ENCODE data around the gene GPR62.

GPR62 gene

DNA sequence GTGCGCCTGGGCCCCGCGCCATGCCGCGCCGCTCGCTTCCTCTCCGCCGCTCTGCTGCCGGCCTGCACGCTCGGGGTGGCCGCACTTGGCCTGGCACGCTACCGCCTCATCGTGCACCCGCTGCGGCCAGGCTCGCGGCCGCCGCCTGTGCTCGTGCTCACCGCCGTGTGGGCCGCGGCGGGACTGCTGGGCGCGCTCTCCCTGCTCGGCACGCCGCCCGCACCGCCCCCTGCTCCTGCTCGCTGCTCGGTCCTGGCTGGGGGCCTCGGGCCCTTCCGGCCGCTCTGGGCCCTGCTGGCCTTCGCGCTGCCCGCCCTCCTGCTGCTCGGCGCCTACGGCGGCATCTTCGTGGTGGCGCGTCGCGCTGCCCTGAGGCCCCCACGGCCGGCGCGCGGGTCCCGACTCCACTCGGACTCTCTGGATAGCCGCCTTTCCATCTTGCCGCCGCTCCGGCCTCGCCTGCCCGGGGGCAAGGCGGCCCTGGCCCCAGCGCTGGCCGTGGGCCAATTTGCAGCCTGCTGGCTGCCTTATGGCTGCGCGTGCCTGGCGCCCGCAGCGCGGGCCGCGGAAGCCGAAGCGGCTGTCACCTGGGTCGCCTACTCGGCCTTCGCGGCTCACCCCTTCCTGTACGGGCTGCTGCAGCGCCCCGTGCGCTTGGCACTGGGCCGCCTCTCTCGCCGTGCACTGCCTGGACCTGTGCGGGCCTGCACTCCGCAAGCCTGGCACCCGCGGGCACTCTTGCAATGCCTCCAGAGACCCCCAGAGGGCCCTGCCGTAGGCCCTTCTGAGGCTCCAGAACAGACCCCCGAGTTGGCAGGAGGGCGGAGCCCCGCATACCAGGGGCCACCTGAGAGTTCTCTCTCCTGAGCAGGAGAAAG, 951 bp downstream of the GPR62 start:
- DNase-seq (ENCODE audit: low read depth in 2 of 2), result no peak

DNA sequence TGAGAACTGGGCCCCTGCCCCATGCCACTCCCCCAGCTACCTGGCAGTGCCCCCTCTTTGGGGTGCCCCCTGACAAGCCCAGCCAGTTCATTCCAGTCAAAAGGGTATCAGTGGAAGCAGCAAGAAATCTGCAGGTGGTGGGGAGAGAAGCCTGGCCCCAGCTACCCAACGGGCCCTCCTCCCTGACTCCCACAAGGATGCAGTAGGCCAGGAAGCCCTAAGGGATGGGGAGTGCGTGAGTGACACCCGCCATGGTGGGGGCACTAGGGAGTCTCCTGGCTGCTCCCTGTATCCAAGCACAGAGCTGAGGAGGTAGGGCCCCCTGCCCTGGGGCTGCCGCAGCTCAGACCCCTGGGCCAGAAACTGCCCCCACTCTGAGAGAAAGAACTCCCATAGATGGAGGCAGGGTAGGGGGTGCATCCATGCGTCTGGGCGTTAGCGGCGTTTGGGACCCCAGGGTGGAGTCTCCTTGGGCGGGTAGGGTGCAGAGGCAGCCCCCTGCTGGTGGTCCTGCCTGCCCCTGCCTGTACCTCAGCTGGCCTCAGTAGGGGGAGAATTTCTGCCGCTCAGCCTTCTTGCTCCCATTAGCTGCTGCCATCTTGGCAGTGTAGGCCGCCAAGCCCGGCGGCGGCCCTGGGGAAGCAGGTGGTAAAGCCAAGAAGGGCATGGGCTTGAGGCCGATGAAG, 2.5 kb downstream of the GPR62 start:
- no peak for DNase-seq (ENCODE audit: low read depth in 2 of 2)

DNA sequence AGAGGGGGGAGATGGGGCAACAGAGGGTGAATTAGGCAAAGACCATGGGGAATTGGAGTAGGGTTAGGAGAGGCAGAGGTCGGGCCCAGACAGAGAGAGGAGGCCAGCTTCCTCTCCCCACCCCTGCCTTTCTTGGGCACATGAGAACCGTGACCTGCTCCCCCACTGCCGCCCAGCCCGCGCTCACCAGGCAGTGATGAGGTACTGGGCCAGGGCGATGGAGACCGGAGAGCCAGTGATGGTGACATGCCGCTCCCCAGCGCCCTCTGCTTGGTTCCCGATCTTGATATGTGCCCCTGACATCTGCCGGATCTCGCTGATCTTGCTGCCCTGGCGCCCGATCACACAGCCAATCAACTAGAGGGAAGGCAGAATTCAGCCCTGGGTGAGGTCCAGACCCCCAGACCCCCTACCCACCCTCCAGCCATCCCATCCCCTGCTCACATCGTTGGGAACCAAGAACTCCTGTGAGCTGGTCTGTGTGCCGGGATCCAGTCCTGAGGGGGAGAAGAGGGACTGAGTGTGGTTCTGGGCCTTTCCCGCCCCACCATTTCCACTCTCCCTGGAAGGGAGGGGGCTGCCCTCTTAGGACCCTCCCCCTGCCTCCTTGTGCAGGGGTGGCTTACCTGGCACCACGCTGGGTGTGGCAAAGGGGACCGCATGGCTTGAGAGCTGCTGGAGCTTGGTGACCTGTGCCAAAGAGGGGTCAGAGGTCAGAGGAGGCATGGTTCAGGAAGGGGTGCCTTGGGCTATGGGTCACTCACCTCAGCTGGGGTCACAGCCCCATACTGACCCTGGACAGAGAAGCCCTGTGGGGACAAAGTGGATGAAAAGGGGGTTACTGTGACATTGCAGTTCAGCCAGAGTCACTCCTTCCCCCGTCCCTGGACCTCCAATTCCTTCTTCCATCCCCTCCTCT, 3.7 kb downstream of the GPR62 start:
- no peak for DNase-seq (ENCODE audit: low read depth in 2 of 2)

DNA sequence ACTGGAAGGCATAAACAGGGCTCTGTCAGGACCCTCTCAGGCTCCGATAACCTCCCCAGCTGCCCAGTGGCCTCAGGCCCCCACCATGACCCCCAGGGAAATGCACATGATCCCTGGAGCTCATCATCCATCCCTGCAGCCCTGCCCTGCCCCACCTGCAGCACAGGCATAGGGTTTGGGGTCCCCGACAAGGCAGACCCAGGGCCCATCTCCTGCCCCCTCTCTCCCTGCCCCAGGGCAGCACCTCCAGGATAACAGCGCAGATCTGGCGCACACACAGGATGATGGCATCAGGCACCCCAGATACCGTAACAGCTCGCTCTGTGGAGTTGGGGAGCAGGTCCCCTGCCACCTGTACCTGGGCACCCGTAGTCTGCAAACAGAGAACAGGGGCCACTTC, 4.5 kb downstream of the GPR62 start:
- DNase-seq (ENCODE audit: low read depth in 2 of 2), result no peak

DNA sequence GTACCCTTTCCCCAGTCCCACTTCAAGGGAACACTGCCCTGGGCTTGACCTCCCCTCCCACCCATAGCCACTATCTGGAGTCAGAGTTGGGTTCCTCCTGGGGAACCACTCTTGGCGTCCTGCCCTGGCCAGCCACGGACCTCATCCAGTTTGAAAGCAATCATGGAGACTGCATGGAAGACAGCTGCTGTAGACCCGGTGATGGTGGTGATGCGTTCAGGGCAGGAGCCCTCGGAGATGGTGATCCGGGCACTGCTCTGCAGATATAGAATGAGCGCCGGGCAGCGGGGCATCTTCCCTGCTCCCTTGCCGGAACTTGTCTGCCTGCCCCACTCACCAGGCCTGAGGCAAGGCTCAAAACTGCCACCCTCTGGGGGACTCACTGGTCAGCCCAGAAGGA, 5.2 kb downstream of the GPR62 start:
- no peak for DNase-seq (ENCODE audit: low read depth in 2 of 2)

DNA sequence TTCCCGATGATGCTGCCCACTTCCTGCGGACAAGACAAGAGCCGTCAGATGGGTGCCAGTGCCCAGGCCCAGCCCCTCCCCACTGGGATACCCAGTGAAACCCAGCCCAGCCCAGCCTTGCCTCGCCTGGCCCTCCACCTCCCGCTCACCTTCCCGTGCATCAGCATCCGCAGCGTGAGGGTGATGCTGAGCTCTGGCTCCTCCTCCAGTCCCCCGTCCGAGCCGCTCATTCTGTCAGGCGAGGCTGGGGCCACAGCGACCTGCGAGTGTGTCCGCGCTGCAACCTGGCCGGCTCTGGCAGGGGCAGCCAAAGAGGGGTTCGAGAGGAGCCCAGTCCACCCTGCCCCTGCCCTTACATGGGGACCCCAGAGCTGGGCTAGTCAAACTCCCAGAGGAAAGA, 5.8 kb downstream of the GPR62 start:
- DNase-seq (ENCODE audit: low read depth in 2 of 2), result no peak

DNA sequence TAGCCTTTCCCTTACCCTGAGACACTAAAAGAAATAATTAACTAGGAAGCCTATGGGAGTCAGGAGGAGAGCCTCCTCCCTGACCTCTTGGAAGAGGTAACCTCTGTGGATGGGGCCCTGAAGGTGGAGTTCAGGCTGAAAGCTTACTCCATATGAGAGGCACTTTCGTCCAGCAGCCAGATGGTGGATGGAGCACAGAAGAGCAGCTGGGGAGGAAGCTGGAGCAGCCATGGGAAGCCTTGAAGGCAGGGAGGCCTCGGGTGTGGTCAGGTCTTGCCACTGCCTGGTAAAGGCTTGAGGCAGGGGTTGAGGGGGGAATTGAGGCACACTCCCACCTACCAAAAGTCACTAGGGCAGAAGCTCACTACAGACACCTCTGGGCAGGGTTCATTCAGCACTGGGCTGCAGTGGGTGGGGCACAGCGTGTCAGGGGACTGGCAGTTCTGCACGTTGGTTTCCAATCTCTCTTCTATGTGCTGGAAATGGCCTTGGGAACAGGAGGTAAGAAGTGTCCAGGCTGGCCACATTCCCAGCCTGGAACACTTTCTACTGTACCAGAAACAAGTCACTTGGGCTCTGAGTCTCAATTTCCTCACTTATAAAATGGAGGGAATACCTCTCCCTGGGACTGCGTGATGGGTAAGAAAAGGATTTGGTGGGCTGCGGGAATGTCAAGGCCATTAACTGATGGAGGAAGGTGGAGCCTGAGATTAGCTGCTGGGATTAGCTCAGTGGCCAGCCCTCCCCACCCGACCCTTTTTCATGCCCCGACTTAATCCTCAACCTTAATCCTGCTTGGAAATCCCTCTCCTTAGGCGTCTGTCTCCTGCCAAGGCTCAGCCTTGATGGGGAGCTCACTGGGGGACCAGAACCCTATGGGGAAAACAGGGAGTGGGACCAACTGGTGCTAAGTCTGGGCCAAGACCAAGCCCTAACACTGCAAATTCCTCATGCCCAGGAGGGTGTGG, 6.7 kb downstream of the GPR62 start:
- DNase-seq (ENCODE audit: low read depth in 2 of 2), result no peak

DNA sequence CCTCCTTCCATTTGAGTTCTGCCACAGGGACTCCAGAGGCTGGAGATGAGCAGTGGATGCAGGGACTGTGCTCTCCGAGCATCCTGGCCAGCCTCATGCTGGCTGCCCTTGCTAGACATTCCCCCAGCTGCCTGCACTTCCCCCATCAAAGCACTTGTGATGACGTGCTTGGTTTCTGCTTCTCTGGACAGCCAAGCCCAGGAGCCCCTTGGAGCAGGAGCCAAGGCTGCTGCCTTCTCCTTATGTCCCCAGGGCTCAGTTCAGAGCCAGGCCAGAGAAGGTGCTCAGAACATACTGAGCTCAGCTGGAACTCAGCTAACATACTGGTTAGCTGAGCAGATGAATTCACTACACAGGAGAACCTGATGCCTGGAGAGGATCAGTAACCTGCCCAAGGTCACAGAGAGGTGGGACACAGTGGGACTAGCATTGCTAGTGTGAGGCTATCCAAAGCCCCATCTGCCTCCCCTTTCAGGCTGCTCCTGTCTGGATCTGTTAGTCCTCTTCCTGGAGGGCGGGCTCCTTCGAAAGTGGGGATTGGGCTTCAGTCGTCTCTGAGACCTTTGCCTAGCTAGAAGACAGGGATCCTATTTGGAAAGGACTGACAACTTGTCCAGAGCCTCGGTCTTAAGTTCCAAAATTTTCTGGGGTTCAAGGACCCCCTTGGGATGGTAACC, 7.8 kb downstream of the GPR62 start:
- no peak for DNase-seq (ENCODE audit: low read depth in 2 of 2)

DNA sequence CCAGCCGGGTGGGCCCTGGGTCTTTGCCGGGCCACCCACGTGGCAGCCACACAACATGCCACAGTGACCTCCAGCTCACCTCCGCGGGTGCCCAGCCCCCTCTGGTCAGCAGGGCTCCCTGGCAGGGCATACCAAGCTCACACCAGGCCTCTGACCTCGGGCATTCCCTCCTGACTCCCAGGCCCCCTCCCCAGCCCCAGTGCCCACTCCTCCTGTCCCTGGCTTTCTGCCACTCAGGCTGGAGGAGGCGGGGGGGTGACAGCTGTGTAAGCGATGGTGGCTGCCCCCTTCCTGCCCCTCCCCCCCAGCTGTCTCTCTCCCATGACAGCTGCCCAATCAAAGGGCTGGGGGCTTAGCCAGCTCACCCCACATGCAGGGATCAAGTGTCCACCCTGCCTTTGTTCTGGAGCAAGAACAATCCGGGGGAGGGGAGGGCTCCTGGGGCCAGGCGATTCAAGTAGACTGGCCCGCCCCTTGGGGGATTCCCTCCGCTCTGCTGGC, 8.8 kb downstream of the GPR62 start:
- no peak for DNase-seq (ENCODE audit: low read depth in 2 of 2)

DNA sequence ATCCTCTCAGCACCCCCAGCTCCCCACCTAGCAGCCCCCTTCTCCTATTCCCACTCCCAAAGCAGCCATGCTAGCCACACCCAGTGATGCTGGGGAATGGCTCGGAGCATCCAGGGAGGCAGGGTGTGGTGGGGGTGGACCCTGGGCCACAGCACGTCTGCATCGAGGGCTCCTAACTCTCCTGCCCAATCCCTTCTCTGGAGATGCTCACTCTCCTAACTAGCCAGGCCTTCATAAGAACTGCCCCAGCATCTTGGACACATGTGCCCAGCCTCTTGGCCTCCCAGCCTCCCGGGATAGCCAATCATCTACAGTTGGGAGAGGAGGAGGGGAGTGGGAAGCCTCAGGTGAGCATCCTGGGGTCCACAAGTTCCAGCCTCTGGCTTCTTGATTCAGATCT, 9.3 kb downstream of the GPR62 start:
- DNase-seq (ENCODE audit: low read depth in 2 of 2), result no peak

DNA sequence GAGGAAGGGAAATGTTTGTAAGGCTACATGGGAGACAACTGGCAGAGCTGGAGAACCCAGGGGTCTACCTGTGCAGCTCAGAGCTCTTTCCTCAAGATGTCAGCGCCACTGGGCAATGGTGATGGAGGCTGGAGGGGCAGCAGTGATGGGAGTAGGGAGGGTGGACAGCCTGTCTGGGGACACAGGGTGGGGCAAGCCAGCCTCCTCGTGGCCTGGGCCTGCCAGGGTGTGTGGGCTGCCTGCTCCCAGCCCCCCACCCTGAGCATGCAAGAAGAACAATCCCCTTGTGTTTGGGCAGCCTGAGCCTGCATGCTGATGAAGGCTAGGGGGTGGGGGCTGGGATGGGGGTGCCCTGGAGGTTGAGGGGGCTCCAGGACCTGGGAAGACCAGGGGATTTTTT, 10.8 kb downstream of the GPR62 start:
- DNase-seq (ENCODE audit: low read depth in 2 of 2), result no peak

DNA sequence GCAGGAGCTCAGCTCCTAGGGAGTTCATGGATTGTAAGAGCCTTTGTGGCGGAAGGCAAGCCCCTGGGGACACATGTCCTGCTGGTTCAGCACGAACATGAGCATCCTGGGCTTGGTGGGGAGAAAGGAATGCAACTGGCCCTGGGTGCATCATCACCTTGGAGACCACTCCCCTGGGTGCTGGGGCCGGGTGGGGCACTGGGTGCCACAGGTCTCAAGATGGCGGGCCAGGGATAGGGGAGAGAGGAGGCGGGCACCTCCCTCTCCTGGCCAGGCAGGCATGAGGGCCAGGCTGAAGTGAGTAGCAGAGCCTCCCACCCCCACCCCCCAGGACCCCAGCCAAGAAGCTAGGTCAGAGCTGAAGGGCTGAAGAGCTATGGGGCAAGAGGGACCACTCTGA, 11.3 kb downstream of the GPR62 start:
- DNase-seq (ENCODE audit: low read depth in 2 of 2), result no peak

DNA sequence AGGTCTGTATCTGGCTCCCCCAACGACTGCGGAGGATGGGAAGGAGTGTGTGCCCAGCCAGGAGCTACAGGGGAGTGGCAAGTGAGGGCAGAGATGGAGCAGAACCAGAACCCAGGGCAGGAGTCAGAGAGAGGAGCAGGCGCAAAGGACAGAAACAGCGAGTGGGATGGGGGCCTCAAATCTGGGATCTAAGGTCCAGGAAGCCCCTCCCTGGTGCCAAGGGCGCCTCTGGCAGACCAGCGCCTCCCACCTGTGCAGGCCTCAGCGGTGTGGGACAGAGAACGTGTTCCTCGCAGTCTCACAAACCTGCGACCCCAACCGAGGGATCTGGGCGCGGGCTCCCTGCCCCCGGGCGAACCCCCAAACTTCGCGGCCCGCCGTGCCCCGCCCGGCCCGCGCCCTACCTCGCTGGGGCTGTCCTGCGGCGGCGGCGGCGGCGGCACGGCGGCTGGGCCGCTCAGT, 11.8 kb downstream of the GPR62 start:
- no peak for DNase-seq (ENCODE audit: low read depth in 2 of 2)

DNA sequence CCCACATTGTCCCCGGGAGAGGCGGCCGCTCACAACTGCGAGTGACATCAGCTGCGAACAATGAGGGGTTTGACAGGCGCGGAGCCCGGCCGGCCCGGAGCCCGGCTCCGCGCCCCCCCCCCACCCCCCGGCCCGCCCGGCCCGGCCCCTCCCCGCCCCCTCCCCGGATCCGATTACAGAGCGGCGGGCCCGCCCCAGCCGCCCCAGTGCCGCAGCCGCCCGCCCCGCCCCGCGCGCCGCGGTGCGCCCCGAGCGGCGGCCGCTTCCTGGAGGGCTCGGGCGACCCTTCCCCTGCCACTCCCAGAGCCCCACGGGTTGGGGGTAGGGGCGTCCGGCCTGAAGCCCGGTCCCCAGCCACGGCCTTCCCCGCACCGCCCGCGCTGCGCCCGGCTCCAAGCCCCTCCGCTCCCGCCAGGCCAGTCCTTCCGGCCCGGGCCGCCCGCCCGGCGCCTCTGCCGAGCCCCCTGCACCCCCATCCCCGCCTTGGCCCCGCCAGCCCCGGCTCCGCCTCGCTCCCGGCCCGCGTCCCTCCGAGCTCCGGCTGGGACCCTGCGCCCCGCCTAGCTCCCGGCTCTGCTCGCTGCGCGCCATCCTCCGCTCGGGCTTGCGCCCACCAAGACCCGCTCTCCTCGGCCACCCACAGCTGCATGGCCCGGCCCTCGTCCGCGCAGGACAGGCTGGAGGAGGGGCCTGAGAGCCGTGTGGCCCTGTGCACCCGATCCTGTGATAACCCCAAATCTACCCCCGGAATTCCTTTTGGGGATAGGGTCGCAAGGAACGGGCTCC, 12.4 kb downstream of the GPR62 start, which contains the start of gene PCBP4:
PCBP4 (minus strand) TSS at position 71 of the 786 bp plus-strand sequence. CDS start 6,214 bp downstream, outside the sequence.
- no peak for DNase-seq (ENCODE audit: low read depth in 2 of 2)

DNA sequence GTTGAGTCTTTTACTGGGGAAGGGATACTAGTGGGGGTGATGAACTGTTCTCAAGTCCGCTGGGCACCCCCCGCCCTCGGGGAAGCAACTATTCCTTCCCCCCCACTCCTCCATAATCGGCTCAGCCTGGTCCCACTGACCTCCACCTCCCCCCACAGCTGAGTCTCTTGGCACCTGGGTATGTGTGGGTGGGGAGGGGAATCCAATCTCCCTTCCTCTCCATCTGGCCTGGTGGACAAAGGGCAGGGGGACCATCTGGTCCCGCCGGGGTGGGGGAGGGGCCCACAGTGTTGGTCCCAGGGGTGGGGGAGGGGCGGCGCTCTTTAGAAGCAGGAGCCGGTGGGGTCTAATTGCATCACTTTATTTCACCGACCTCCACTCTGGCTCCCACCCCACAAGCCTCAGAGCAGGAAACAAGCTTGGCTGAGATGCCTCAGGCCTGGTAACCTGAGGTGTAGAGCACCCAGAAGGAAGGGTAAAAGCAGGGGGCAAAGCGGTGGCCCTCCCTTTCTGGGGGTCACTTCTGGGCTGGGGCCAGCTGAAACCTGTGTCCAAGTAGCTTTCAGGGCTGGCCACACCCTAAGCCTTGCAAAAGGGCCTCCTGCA, 13.1 kb downstream of the GPR62 start:
- DNase-seq (ENCODE audit: low read depth in 2 of 2), result no peak

DNA sequence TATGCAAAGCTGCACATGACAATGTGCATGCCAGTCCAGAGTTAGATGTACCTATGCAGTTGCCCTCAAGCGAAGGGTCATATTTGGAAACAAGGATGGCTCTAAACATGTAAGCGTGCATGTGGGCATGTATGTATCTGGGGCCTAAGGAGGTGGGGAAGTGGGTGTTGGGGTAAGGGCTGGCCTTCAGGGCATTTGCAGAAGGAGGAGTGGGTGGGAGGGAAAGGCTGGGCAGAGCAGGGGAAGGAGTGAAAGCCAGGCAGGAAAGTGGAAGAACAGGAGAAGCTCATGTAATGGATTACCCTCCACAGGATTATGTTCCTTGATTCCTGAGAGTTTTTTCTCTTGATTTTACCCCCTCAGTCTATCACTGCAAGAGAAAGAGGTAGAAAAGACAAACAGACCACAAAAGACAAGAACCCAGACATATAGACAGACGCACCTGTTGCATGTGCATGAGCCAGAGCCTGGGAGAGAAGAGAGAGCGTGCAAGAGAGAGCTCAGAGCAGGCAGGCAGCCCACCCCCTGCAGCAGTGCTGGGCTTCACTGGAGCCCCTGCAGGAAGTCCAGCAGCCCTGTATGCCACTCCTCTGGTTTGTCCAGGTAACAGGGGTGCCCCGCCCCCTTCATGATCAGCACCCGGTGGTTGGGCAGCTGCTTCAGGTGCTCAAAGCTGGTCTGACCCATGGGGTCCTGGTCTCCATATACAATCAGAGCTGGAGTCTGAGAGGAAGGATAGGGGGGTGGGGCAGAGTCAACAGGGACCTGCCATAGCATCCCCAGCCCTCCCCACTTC, 13.9 kb downstream of the GPR62 start:
- no peak for DNase-seq (ENCODE audit: low read depth in 2 of 2)

DNA sequence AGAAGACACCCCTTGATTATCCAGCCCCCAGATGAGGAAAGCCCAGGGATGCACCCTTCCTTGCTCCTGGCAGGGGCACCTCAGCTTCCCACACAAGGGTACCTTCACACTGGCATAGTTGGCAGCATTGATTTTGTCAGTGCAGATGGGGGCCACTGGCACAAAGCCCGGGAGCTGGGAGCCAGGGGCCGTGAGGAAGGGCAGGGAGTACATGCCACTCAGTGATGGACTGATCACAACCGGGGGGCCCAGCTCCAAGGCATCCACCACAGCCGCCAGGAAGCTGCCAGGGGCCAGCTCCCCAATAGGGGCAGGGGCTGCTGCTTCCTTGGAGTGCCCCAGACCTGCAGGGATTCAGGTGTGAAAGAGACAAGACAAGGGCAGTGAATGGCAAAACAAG, 14.7 kb downstream of the GPR62 start:
- DNase-seq (ENCODE audit: low read depth in 2 of 2), result no peak

Measured in stimulated activated CD8-positive, alpha-beta memory T cell treated with anti-CD3 and anti-CD28 coated beads, Interleukin-2, amount 100 ng/mL, for 48 hours (primary cell).